ENCODE results near the gene SCGB2A2. TPM values are rescaled to one million over a fixed set of nuclear protein-coding genes. Genes with fewer than 3 reads are reported as not detected.

SCGB2A2 gene
- total RNA-seq, 2 donors from 2014 or later, result not detected

DNA sequence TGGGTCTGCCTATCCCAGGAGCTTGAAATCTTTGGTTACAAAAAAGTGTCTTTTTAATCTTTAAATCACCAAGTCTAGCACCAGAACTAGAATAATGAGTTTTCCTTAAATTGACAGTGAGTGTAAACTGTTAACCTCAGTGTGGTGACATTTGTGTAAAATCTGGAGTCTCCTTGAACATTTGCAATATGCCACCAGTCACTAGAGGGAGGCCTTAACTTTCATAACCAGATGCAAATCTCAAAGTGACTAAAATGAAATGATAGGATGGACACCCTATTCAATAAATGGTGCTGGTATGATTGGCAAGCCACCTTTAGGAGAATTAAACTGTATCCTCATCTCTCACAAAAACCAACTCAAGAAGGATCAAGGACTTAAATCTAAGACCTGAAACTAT is 36.2 kb upstream of the SCGB2A2 start:
- TF ChIP-seq, protein P1, sequence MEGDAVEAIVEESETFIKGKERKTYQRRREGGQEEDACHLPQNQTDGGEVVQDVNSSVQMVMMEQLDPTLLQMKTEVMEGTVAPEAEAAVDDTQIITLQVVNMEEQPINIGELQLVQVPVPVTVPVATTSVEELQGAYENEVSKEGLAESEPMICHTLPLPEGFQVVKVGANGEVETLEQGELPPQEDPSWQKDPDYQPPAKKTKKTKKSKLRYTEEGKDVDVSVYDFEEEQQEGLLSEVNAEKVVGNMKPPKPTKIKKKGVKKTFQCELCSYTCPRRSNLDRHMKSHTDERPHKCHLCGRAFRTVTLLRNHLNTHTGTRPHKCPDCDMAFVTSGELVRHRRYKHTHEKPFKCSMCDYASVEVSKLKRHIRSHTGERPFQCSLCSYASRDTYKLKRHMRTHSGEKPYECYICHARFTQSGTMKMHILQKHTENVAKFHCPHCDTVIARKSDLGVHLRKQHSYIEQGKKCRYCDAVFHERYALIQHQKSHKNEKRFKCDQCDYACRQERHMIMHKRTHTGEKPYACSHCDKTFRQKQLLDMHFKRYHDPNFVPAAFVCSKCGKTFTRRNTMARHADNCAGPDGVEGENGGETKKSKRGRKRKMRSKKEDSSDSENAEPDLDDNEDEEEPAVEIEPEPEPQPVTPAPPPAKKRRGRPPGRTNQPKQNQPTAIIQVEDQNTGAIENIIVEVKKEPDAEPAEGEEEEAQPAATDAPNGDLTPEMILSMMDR (conservative IDR thresholded peaks at IDR 0.05), result no peak
- Histone ChIP-seq H3K36me3 (ENCODE audit: control insufficient read depth, insufficient read depth, low read length) (no peaks in the 10 kb centered on the region), H3K4me3 (ENCODE audit: low read length) (no peak overlapping the region), H3K9me3 (ENCODE audit: control insufficient read depth, low read length) (no peaks in the 10 kb centered on the region), H3K9ac (ENCODE audit: extremely low read depth, low read length, poor library complexity, severe bottlenecking) (no peak overlapping the region), H3K27me3 (ENCODE audit: control insufficient read depth, insufficient read depth, low read length, poor library complexity, severe bottlenecking) (peaks cover 44% of the 10 kb centered on the region), H3K4me1 (ENCODE audit: control insufficient read depth, insufficient read depth, low read length) (no peaks in the 10 kb centered on the region), H3K27ac (ENCODE audit: low read depth, low read length) (no peak overlapping the region)
- Mint-ChIP-seq H3K27ac (no peak overlapping the region), H3K4me1 (no peaks in the 10 kb centered on the region), H3K27me3 (ENCODE audit: insufficient read depth) (peaks cover 4% of the 10 kb centered on the region), H3K36me3 (ENCODE audit: low read depth) (no peaks in the 10 kb centered on the region), H3K9me3 (no peaks in the 10 kb centered on the region), H3K4me3 (no peak overlapping the region)
- no peak for DNase-seq

DNA sequence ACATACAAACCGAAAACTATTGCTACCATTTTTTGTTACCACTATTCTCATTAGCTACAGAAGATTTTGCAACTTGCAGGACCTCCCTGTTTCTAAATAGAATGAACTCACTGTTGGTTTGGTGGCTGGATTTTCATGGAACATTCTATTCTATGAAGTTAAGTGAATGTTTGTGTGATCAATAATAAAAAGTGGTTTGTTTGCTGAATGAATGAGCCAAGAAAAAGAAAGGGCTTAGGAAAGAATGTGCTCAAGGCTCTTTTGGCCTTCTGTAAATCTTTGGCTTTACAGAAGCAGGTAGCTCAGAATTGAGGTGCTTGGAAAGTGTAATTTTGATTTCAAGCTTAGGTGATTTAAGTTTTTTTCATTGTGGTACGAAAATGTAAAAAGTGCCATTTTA is 33.8 kb upstream of the SCGB2A2 start:
- Histone ChIP-seq H3K27me3 (ENCODE audit: control insufficient read depth, insufficient read depth, low read length, poor library complexity, severe bottlenecking) (peaks cover 49% of the 10 kb centered on the region), H3K9me3 (ENCODE audit: control insufficient read depth, low read length) (no peaks in the 10 kb centered on the region), H3K4me3 (ENCODE audit: low read length) (no peak overlapping the region), H3K4me1 (ENCODE audit: control insufficient read depth, insufficient read depth, low read length) (no peaks in the 10 kb centered on the region), H3K27ac (ENCODE audit: low read depth, low read length) (no peak overlapping the region), H3K9ac (ENCODE audit: extremely low read depth, low read length, poor library complexity, severe bottlenecking) (no peak overlapping the region), H3K36me3 (ENCODE audit: control insufficient read depth, insufficient read depth, low read length) (no peaks in the 10 kb centered on the region)
- H3K27me3 Mint-ChIP-seq (ENCODE audit: insufficient read depth), result peaks cover 10% of the 10 kb centered on the region
- TF ChIP-seq, protein P1 (conservative IDR thresholded peaks at IDR 0.05), result no peak
- DNase-seq, result no peak
- no peak overlapping the region for H3K27ac Mint-ChIP-seq
- H3K9me3 Mint-ChIP-seq, result no peaks in the 10 kb centered on the region
- WGBS, 2 experiments (ENCODE audit: insufficient coverage in 1 of 2, insufficient read length in 1 of 2), result 59 to 70% methylated on average over 1 to 2 of the region's 2 CpGs
- no peaks in the 10 kb centered on the region for H3K36me3 Mint-ChIP-seq (ENCODE audit: low read depth)
- no peak overlapping the region for H3K4me3 Mint-ChIP-seq
- H3K4me1 Mint-ChIP-seq, result no peaks in the 10 kb centered on the region

DNA sequence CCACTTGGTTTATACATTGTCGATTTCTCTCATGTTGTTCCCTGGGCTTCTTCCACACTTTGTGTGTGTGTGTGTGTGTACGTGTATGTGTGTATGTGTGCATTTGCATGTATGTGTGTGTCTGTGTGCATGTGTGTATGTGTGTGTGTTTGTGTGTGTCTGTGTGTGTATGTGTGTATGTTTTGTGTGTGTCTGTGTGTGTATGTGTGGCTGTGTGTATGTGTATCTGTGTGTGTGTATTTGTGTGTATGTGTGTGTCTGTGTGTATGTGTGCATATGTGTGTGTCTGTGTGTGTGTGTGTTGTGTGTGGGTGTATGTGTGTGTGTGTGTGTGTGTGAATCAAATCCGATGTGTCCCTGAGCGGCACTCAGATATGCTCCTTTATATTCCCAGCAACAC is 32.5 kb upstream of the SCGB2A2 start:
- Histone ChIP-seq H3K27me3 (ENCODE audit: control insufficient read depth, insufficient read depth, low read length, poor library complexity, severe bottlenecking) (peaks cover 49% of the 10 kb centered on the region), H3K9ac (ENCODE audit: extremely low read depth, low read length, poor library complexity, severe bottlenecking) (no peak overlapping the region), H3K9me3 (ENCODE audit: control insufficient read depth, low read length) (no peaks in the 10 kb centered on the region), H3K27ac (ENCODE audit: low read depth, low read length) (no peak overlapping the region), H3K36me3 (ENCODE audit: control insufficient read depth, insufficient read depth, low read length) (no peaks in the 10 kb centered on the region), H3K4me3 (ENCODE audit: low read length) (no peak overlapping the region), H3K4me1 (ENCODE audit: control insufficient read depth, insufficient read depth, low read length) (no peaks in the 10 kb centered on the region)
- H3K4me1 Mint-ChIP-seq, result peaks cover 7% of the 10 kb centered on the region
- no peaks in the 10 kb centered on the region for H3K36me3 Mint-ChIP-seq (ENCODE audit: low read depth)
- no peak overlapping the region for H3K27ac Mint-ChIP-seq
- no peak overlapping the region for H3K4me3 Mint-ChIP-seq
- no peak for DNase-seq
- peaks cover 10% of the 10 kb centered on the region for H3K27me3 Mint-ChIP-seq (ENCODE audit: insufficient read depth)
- WGBS, 2 experiments (ENCODE audit: insufficient coverage in 1 of 2, insufficient read length in 1 of 2), result 0 to 44% methylated on average over 1 to 3 of the region's 4 CpGs
- H3K9me3 Mint-ChIP-seq, result no peaks in the 10 kb centered on the region
- TF ChIP-seq, protein P1 (conservative IDR thresholded peaks at IDR 0.05), result no peak

Data from endodermal cell (in vitro differentiated cells).